GM21717 (cell line): ENCODE results near the gene FOXP1.

ENCODE experiments used
- ATAC-seq: cut with Tn5 transposase; IDR thresholded peaks from one replicate; pipeline ENCODE4 v1.9.1; 2021; ENCODE audit warnings: mild to moderate bottlenecking, moderate library complexity; ENCODE audit not compliant: unreplicated experiment

The FOXP1 gene

GRCh38 chr3:71587958-71588357, 4.4 kb upstream of the FOXP1 start:
- no peak for ATAC-seq

DNA sequence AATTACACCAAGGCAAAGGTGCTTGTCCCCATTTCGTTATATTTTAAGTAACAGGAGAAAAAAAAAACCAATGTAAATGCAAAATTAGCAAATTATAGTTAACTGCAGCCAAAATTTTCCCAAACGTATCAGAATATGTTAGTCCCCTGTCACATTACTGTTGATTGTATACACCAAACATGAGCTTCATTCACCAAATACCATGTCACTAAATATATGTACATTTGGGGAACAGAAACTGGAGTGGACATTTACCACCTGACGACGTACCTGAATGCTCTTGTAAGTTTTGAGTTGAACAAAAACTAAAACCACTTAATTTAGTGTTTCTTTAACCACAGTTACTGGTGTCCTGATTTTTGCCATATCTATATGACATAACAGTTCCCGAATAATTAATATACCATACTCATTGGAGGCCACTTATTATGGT, 3.3 kb upstream of the FOXP1 start:
- no peak for ATAC-seq

GRCh38 chr3:71585887-71586809, 2.6 kb upstream of the FOXP1 start:
- no peak for ATAC-seq

- no peak for ATAC-seq
These were observed 1.6 kb upstream of the FOXP1 start for GRCh38 chr3:71585131-71585530.

DNA sequence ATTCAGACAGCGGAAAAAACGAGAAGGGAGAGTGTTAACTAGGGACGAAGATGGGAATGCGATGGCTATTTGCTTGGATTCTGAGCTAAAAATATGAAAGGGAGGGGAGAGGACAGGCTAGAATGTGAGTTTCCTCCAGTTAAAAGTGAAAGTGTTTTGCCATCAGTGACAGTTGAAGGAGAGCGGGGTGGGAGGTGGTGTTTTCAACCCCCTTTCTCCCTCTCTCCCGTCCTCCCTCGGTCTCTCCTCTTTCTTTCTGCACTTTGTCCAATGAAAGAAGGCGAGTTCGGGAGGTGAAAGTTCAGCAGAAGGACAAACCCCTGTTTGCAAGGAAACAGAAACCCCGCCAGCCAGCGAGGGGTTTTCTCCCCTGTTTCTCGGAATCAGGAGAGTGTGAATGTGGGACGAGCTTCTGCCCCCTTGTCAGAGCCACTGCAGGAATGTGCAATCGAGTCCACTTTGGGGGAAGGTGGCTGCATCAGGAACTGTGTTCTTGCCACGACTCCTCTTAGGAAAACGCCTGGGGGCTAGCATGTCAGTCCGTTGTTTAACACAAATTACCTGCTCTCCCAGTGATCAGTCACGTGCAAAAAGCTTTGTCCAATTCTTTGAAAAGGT, 975 bp upstream of the FOXP1 start:
- no peak for ATAC-seq

- ATAC-seq, result no peak
These were observed 639 bp downstream of the FOXP1 start for GRCh38 chr3:71582612-71583565.

DNA sequence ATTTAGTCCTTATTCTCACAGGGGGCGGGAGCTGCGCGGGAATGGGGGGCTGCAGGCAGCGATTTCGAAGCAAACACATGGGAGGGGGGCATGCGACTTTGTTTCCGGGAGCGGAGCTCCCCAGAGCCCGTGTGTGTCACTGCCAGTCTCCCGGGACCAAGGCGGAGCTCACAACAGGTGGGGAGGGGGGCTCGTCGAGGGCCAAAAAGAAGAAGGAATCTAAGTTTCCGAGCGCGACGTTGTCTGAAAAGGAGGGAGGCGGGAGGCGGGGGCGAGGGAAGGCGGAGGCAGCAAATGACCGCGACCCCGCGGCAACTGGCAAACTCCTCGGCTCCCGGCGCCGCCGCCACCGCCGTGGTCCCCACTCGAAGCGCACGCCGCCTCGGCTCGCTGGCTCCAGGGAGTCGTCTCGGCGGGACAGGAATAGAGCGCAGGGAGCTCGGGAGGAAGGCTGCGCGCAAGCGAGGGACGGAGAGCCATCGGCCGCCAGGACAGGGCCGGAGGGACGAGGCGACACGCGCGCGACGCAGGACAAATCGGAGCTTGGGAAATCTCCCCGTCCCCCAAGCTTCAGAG, 1.4 kb downstream of the FOXP1 start:
- no peak for ATAC-seq

- no peak for ATAC-seq
These were observed 2.0 kb downstream of the FOXP1 start for GRCh38 chr3:71581457-71582035.

DNA sequence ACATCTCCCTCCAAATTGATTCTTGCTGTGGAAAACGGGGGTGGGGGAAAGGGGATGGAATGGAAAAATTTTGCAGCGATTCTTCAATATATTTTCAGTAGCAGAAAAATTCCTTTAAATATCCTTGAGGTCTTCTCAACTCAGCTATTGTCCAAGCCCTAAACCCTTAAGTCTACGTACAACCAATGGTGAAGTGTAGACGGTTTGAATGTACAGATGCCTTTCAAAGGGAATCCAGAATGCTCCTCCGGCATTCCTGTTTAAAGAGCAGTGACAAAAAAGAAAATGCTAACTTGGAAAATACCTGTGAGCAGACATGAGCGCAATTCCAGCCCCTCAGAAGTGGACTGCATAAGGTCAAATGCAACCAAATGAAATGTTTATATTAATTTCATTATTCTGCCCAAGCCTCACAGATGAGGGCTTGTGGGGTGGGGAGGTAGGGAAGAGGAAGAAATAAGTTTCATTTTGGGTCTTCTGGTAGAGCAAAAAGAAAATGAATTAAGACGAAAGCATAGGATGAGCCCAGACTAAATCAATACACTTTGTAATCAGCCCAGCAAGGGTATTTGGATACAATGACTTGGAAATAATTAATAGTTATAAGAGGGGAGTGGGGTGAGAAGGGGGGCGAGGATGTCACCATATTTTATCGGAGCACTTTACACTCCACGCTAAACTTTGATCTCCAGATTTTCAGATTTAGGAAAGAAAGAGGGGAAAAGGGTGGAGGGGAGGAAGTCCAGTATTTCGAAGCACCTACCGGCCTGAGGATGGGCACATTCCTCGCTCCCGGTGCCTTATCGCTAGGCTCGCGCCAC, 2.7 kb downstream of the FOXP1 start:
- ATAC-seq, result no peak

DNA sequence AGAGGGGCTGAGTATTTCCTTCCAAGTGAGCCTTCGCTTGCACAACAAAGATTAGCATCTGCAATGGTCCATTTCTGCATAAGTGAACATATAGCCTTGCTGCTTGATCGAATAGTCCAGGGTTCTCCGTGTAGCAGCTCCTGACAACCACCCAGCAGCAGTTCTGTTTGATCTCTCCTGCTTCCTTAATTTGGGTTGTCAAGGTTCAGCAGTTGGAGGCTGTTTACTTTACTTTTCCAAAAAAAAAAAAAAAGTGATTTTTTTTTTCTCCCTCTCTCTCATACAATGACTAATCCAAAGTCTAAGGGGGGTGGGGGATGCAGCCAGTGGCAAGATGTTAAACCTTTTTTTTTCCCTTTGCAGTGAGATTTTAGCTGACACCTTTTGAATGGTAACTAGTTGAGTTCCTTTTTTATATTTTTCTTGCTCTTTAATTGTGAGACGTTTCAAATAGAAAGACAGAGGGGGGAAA, 3.6 kb downstream of the FOXP1 start:
- no peak for ATAC-seq

DNA sequence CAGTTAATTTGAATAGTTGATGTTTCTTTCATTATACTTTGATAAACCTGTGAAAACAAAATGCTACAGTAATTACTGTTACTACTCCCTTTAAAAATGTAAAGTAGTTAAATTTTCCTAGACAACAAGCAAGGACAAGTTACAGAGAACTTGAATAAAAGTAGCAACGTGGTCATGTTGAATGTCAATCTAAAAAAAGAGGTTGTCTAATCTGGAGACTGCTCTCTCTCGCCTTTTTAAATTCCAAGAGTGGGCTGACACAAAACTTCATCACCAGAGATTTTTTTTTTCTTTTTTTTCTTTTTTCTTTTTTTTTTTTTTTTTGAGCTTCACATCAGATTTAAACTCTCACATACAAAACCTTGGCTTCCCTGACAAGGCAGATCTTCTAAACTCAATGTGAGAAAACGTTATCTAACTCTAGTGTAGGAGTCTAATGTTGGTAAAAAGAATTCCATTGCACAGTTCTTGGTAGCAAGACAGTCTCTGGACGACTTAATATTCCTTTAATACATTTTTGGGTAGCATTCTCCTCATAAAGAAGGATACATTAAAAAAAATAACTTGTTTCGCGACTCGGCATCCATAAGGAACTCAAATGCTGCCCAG, 4.1 kb downstream of the FOXP1 start:
- no peak for ATAC-seq

- ATAC-seq, result no peak
These were observed 5.3 kb downstream of the FOXP1 start for GRCh38 chr3:71578054-71578751.

DNA sequence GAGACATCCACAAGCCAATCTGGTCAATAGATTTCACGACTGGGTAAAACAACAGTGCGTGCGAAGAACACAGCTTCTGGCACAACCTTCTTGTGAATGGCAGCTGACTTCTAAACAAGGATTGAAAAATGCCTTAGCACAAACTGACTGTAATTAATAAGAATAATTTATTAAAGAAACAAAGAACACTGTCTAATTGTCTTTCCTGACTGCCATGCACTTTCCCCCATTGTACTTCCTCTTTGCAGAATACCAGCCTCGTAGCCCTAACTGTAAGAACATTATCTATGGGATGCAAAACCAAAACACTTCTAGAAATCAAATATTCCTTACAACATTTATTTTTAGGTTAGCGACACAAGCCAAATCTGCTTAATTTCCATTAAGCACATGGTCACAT, 6.5 kb downstream of the FOXP1 start:
- ATAC-seq, result no peak

DNA sequence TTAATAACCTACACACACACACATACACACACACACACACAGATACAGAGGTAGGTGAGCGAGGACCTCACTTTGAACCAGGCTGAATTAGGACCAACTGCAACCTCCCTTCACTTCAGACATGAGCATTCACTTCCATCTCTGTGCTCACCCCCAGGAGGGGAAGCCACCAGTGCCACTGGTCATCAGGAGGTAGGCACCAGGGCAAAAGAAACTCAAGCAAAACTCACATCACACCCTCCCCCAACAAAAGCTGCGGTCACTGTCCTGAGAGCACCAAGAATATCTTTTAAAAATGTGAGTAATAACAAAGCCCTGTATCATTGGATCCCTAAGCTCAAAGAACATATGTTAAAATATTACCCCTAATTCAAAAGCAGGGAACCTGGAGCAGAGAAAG, 8.1 kb downstream of the FOXP1 start:
- no peak for ATAC-seq

- ATAC-seq, result no peak
These were observed 10.3 kb downstream of the FOXP1 start for GRCh38 chr3:71573181-71573580.

GRCh38 chr3:71570546-71570945, 13.0 kb downstream of the FOXP1 start:
- ATAC-seq, result no peak

DNA sequence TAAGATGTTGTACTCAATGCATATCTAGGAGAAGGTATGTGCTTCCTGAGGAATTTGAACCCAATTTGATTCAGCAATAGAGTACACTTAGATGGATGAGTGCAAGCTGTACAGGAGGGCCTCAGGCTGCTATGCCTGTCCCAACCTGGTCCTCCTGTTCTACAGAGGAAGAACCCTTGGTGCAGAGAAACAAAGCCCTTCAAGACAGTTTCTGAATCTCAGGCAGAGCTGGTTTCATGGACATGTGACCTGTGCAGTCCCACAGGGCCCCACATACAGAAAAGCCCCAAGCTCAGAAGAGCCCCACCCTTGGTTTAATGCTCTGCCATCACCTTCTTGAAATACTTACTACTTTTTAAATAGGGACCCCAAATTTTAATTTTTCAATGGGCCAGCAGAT, 15.3 kb downstream of the FOXP1 start:
- ATAC-seq, result no peak

- no peak for ATAC-seq
These were observed 16.8 kb downstream of the FOXP1 start for GRCh38 chr3:71566776-71567175.

DNA sequence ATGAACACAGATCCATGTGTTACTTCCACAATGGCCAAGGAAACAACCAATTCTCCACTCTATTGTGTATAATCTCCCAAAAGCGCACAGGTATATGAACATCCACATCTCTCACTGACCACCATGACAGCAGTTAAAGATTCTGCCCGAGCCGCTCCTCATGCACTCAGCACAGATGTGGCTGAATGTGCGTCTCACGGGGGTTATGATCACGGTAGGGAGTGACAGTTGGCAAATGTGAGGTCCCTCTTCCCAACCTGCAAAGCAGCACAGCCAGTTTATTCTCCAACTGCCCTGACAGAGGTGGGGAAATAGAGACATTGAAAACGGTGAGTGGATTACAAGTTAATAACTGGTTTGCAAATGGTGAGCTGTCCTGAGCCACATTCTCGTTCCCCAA, 17.6 kb downstream of the FOXP1 start:
- no peak for ATAC-seq
